HEK293 (cell line): ENCODE data around the gene PIGP.
A peak's percentile ranks its signal among the peaks of the same experiment; 100 is the strongest.

Experiments used
- BCL11B ChIP-seq: fragments of 450-650 bp; formaldehyde crosslinking; IDR thresholded peaks from 2 replicates; pipeline ENCODE4 v1.5.1; 2016; ENCODE audit warnings: low read depth, missing biosample characterization, missing genetic modification characterization
- GLI4 ChIP-seq: fragments of 450-650 bp; formaldehyde crosslinking; IDR thresholded peaks from 2 replicates; pipeline ENCODE4 v1.5.1; 2016; ENCODE audit warnings: missing biosample characterization, missing genetic modification characterization
- HOXA7 ChIP-seq: sonication (generic); formaldehyde crosslinking; IDR thresholded peaks from 2 replicates; pipeline ENCODE4 v1.8.1; 2022; ENCODE audit warnings: missing genetic modification reagents, borderline replicate concordance
- MEIS1 ChIP-seq: sonication (generic); formaldehyde crosslinking; IDR thresholded peaks from 2 replicates; pipeline ENCODE4 v1.8.1; 2022; ENCODE audit warnings: missing genetic modification reagents, mild to moderate bottlenecking, borderline replicate concordance
- PRDM2 ChIP-seq: fragments of 450-650 bp; formaldehyde crosslinking; IDR thresholded peaks from 2 replicates; pipeline ENCODE4 v1.5.1; 2016; ENCODE audit warnings: missing biosample characterization, missing genetic modification characterization, borderline replicate concordance
- SCRT1 ChIP-seq: fragments of 450-650 bp; formaldehyde crosslinking; IDR thresholded peaks from 2 replicates; pipeline ENCODE4 v1.5.1; 2016; ENCODE audit warnings: missing biosample characterization, missing genetic modification characterization, borderline replicate concordance
- YY2 ChIP-seq: fragments of 450-650 bp; formaldehyde crosslinking; IDR thresholded peaks from 2 replicates; pipeline ENCODE4 v1.5.1; 2016; ENCODE audit warnings: missing biosample characterization, missing genetic modification characterization
- ZBTB1 ChIP-seq: fragments of 450-650 bp; formaldehyde crosslinking; IDR thresholded peaks from 2 replicates; pipeline ENCODE4 v1.5.1; 2016; ENCODE audit warnings: missing biosample characterization, missing genetic modification characterization
- ZBTB21 ChIP-seq: fragments of 450-650 bp; formaldehyde crosslinking; IDR thresholded peaks from 2 replicates; pipeline ENCODE4 v1.5.1; 2017; ENCODE audit warnings: missing biosample characterization, missing genetic modification characterization
- ZFP3 ChIP-seq: fragments of 450-650 bp; formaldehyde crosslinking; IDR thresholded peaks from 2 replicates; pipeline ENCODE4 v1.5.1; 2016; ENCODE audit warnings: low read depth, missing biosample characterization, missing genetic modification characterization
- ZNF121 ChIP-seq: fragments of 450-650 bp; formaldehyde crosslinking; IDR thresholded peaks from 2 replicates; pipeline ENCODE4 v1.5.1; 2016; ENCODE audit warnings: missing biosample characterization, missing genetic modification characterization
- ZNF2 ChIP-seq: fragments of 450-650 bp; formaldehyde crosslinking; IDR thresholded peaks from 2 replicates; pipeline ENCODE4 v1.5.1; 2016; ENCODE audit warnings: missing biosample characterization, missing genetic modification characterization
- ZNF202 ChIP-seq: fragments of 450-650 bp; formaldehyde crosslinking; IDR thresholded peaks from 2 replicates; pipeline ENCODE4 v1.5.1; 2016; ENCODE audit warnings: missing biosample characterization, missing genetic modification characterization, borderline replicate concordance
- ZNF24 ChIP-seq: fragments of 450-650 bp; formaldehyde crosslinking; IDR thresholded peaks from 2 replicates; pipeline ENCODE4 v1.5.1; 2016; ENCODE audit warnings: missing biosample characterization, missing genetic modification characterization
- ZNF280D ChIP-seq: fragments of 450-650 bp; formaldehyde crosslinking; IDR thresholded peaks from 2 replicates; pipeline ENCODE4 v1.5.1; 2016; ENCODE audit warnings: missing biosample characterization, missing genetic modification characterization
- ZNF341 ChIP-seq: fragments of 450-650 bp; formaldehyde crosslinking; IDR thresholded peaks from 2 replicates; pipeline ENCODE4; 2016; ENCODE audit warnings: low read depth, missing biosample characterization, missing genetic modification characterization
- ZNF354C ChIP-seq: fragments of 450-650 bp; formaldehyde crosslinking; IDR thresholded peaks from 2 replicates; pipeline ENCODE4 v1.5.1; 2016; ENCODE audit warnings: missing biosample characterization, missing genetic modification characterization, low read depth, borderline replicate concordance
- ZNF423 ChIP-seq: fragments of 450-650 bp; formaldehyde crosslinking; IDR thresholded peaks from 2 replicates; pipeline ENCODE4 v1.5.1; 2016; ENCODE audit warnings: missing biosample characterization, missing genetic modification characterization
- ZNF433 ChIP-seq: fragments of 450-650 bp; formaldehyde crosslinking; IDR thresholded peaks from 2 replicates; pipeline ENCODE4 v1.5.1; 2016; ENCODE audit warnings: missing biosample characterization, missing genetic modification characterization, low read depth
- ZNF514 ChIP-seq: fragments of 450-650 bp; formaldehyde crosslinking; IDR thresholded peaks from 2 replicates; pipeline ENCODE4 v1.5.1; 2016; ENCODE audit warnings: missing biosample characterization, missing genetic modification characterization
- ZNF549 ChIP-seq: fragments of 450-650 bp; IDR thresholded peaks from 2 replicates; pipeline ENCODE4 v1.5.1; 2018; ENCODE audit warnings: missing biosample characterization, missing genetic modification characterization, mild to moderate bottlenecking, inconsistent platforms, moderate library complexity
- ZNF585B ChIP-seq: fragments of 450-650 bp; formaldehyde crosslinking; IDR thresholded peaks from 2 replicates; pipeline ENCODE4 v1.5.1; 2016; ENCODE audit warnings: missing biosample characterization, missing genetic modification characterization
- ZNF596 ChIP-seq: fragments of 450-650 bp; IDR thresholded peaks from 2 replicates; pipeline ENCODE4 v1.5.0; 2018; ENCODE audit warnings: missing biosample characterization, mild to moderate bottlenecking, missing genetic modification characterization, moderate library complexity
- ZNF624 ChIP-seq: fragments of 450-650 bp; formaldehyde crosslinking; IDR thresholded peaks from 2 replicates; pipeline ENCODE4 v1.5.1; 2017; ENCODE audit warnings: missing biosample characterization, missing genetic modification characterization
- ZNF629 ChIP-seq: fragments of 450-650 bp; formaldehyde crosslinking; IDR thresholded peaks from 2 replicates; pipeline ENCODE4 v1.5.1; 2017; ENCODE audit warnings: missing biosample characterization, missing genetic modification characterization
- ZNF654 ChIP-seq: fragments of 450-650 bp; formaldehyde crosslinking; IDR thresholded peaks from 2 replicates; pipeline ENCODE4 v1.5.1; 2016; ENCODE audit warnings: low read depth, missing biosample characterization, missing genetic modification characterization
- ZNF747 ChIP-seq: fragments of 450-650 bp; formaldehyde crosslinking; IDR thresholded peaks from 2 replicates; pipeline ENCODE4 v1.5.1; 2016; ENCODE audit warnings: missing biosample characterization, missing genetic modification characterization
- ZNF830 ChIP-seq: fragments of 450-650 bp; IDR thresholded peaks from 2 replicates; pipeline ENCODE4 v1.5.0; 2018; ENCODE audit warnings: missing biosample characterization, missing genetic modification characterization, low read depth, mild to moderate bottlenecking, moderate library complexity
- ZNF843 ChIP-seq: fragments of 450-650 bp; formaldehyde crosslinking; IDR thresholded peaks from 2 replicates; pipeline ENCODE4 v1.5.1; 2016; ENCODE audit warnings: missing biosample characterization, missing genetic modification characterization
- ZSCAN18 ChIP-seq: fragments of 450-650 bp; formaldehyde crosslinking; IDR thresholded peaks from 2 replicates; pipeline ENCODE4 v1.5.1; 2016; ENCODE audit warnings: missing biosample characterization, missing genetic modification characterization

PIGP gene

GRCh38 chr21:37071561-37072273 is 1.2 kb downstream of the PIGP start (continued):
- TF ChIP-seq HOXA7 (CRISPR knock-in tag) (no peak), ZNF747 (tag by site-specific recombination) (no peak), ZNF2 (tag by site-specific recombination) (no peak), BCL11B (tag by site-specific recombination) (no peak), ZNF433 (tag by site-specific recombination) (no peak), ZNF629 (tag by site-specific recombination) (peak; percentile 36; the same call in 1 of the 2 replicates), YY2 (tag by site-specific recombination) (no peak), ZNF514 (tag by site-specific recombination) (no peak), ZNF280D (tag by site-specific recombination) (no peak), PRDM2 (tag by site-specific recombination) (no peak), ZFP3 (tag by site-specific recombination) (no peak), ZNF24 (tag by site-specific recombination) (no peak), ZNF202 (no peak), ZSCAN18 (no peak), ZNF585B (tag by site-specific recombination) (no peak), GLI4 (no peak), ZNF843 (tag by site-specific recombination) (no peak), ZNF624 (tag by site-specific recombination) (no peak), ZNF654 (no peak), ZNF830 (tag by site-specific recombination) (no peak), MEIS1 (CRISPR knock-in tag) (no peak), SCRT1 (tag by site-specific recombination) (no peak), ZNF423 (no peak; the same call in 1 of the 2 replicates), ZNF596 (no peak), ZNF354C (no peak), ZBTB21 (tag by site-specific recombination) (peak; percentile 35; the same call in 1 of the 2 replicates), ZNF121 (tag by site-specific recombination) (no peak), ZNF341 (tag by site-specific recombination) (no peak), ZBTB1 (tag by site-specific recombination) (no peak), ZNF549 (tag by site-specific recombination) (no peak)
